GM20431 (cell line): ENCODE measurements around the gene KDM6A.
"Not testable (repeated sequence)": the region's sequence is repeated elsewhere in the genome, so short reads cannot be mapped to it uniquely, and the experiment has no call there.

Experiments used
- in situ Hi-C: fragments of 300-500 bp; cut with MseI, MboI; formaldehyde crosslinking; loops from one replicate; pipeline ENCODE4 v1.15.0; 2020; ENCODE audit warnings: low sequenced_read_pairs; ENCODE audit not compliant: unreplicated experiment

KDM6A gene

GRCh38 chrX:44872821-44873414, at the start of gene KDM6A:
TSS of gene KDM6A (plus strand) at chrX:44873188. CDS start at chrX:44873552, 364 bp downstream.
- in situ Hi-C loops = no loop called here

DNA sequence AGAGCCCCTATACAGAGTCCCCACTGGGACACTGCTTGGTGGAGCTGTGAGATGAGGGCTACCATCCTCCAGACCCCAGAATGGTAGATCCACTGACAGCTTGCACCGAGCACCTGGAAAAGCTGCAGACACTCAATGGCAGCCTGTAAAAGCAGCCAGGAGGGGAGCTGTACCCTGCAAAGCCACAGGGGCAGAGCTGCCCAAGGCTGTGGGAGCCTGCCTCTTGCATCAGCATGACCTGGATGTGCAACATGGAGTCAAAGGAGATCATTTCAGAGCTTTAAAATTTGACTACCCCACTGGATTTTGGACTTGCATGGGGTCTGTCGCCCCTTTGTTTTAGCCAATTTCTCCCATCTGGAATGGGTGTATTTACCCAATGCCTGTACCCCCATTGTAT, 49.8 kb upstream of the KDM6A start:
- in situ Hi-C loops = not testable (repeated sequence)

DNA sequence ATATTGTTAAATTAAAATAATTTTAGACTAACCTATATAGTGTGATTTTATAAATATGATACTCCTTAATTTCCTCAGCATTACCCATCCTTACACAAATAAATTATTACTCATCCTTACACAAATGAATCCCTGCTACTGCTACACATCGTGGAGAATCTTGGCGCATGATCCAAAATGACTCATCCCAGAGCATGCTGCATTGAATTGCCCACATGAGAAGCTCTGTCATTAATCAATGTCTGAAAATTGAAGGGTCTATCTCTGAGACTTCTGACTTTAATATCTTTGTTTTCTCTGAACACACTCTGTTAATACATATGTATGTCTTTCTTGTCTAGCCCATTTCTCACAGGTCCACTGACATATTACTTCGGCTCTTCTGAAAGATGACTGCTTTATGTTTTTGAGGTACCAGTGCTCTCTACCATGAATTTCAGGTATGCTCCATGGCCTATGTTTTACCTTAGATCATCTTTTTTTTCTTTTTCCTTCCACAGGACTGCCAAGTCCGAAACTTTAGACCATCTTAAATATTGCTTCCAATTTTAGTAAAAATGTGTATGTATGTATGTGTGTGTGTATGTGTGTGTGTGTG, 44.9 kb upstream of the KDM6A start:
- in situ Hi-C loops = no loop called here

DNA sequence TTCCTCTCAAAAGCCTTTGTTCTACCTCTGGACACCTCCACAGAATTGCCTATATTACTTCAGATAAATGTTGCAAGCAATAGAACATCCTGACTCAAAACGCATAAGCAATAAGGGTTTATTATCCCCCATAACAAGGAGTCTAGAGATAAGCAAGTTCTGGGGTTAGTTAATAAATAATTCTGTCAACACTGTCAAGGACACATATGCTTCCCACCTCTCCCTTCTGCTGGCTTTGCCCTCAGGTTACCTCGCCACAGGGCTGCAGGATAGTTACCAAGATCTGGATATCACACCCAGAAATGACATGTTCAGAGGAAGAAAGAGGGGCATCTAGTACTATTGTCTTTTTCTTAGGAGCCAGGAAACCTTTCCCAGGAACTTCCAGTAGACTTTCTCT, 43.2 kb upstream of the KDM6A start:
- in situ Hi-C loops = no loop called here

DNA sequence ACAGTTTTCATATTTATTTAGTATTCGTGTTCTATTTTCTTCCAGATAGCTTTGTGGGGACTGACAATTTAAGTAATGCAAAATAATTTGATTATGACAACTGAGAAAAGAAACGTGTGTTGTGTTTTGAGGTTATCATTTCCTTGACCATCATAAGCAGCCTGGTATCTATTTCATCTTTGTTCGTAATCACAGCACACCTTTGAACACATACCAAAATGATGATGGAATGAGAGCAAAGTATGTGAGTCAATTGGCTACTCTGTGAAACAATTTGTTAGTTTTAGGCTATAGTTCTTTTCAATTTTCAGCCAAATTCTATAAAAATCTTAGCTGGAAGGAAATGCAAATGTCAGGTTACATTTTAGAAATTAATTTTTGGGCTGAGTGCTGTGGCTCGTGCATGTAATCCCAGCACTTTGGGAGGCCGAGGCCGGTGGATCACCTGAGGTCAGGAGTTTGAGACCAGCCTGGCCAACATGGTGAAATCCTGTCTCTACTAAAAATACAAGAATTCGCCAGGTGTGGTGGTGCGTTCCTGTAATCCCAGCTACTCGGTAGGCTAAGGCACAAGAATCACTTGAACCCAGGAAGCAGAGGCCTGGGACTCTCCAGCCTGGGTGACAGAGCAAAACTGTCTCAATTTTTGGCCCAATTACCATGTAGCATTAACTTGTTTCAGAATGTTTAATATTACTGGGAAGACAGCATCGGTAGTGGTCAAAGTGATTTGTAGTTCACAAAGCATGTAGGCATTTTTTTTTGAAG, 30.3 kb upstream of the KDM6A start:
- in situ Hi-C loops = no loop called here

DNA sequence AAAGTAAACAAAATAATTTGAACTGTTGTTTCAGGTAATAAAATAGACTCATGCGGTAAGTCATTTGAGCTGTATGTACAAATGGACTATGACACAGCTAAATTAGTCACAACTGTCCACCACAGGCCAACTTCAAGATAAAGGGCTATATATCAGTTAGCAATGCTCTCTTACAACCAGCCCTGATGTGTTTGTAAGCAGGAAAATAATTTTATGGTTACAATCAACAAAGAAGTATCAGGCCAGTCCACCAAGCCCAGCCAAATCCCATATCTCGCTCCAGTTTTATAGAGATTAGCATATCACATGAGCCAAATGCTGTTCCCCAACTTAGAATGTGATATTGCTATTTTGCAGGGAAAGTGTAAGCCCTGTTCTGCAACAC, 29.7 kb upstream of the KDM6A start:
- in situ Hi-C loops = no loop called here

GRCh38 chrX:44843753-44844152, 29.2 kb upstream of the KDM6A start, which contains the start of gene DUSP21:
TSS of gene DUSP21 (plus strand) at chrX:44844021. CDS start at chrX:44844133, 112 bp downstream.
- in situ Hi-C loops = no loop called here

DNA sequence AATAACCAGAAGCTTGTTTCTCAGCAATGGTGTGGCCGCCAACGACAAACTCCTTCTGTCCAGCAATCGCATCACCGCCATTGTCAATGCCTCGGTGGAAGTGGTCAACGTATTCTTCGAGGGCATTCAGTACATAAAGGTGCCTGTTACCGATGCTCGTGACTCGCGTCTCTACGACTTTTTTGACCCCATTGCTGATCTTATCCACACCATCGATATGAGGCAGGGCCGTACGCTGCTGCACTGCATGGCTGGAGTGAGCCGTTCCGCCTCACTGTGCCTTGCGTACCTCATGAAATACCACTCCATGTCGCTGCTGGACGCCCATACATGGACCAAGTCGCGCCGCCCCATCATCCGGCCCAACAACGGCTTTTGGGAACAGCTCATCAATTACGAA, 28.8 kb upstream of the KDM6A start:
- in situ Hi-C loops = no loop called here

- in situ Hi-C loops = not testable (repeated sequence)
Observed at GRCh38 chrX:44850891-44851290, 22.1 kb upstream of the KDM6A start.

- in situ Hi-C loops = no loop called here
Observed at GRCh38 chrX:44871114-44871645, 1.8 kb upstream of the KDM6A start.

DNA sequence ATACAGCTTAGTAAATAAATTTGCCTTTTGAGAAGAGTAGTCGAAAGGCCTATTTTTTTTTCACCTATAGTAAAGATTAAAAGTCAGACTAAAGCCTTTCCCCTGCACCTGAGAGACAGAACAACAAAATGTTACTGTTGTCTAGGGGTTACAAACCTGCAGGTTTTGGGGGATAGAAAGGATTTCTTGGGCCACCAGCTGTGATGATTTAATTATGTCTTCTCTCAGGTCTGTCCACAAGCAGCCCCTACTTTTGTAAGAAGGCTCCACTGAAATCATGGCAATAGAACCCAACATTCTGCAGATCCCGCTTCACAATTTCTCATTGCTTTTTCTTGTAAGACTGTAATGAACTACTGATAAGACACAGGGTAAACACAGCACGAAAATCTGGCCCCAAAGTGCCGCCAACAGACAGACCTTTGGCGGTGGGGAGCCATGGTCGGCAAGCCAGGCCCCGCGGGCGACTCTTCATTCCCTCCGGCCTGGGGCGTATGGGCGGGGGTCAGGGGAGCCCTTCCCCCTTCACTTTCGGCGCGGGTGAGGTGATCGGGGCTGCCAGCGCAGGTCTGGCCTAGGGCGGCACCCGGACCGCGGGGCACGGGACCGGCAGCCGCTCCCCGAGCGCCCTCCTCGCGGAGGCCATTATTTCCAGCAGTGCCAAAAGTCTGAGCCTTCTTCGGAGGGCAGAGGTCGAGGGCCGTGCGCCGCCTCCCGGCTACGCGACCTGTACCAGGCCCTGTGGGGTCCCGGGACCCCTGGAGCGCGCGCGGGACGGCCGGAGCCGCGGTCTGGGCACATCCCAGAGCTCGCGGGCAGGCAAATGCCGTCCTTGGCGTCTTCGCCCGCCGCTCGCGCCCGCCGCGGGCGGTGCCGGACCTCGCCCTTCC, 812 bp upstream of the KDM6A start:
- in situ Hi-C loops = no loop called here

GRCh38 chrX:44873415-44874276, 658 bp downstream of the KDM6A start:
- in situ Hi-C loops = no loop called here

- in situ Hi-C loops = no loop called here
Observed at GRCh38 chrX:44874420-44875184, 1.6 kb downstream of the KDM6A start.

GRCh38 chrX:44875185-44875489, 2.1 kb downstream of the KDM6A start:
- in situ Hi-C loops = no loop called here

GRCh38 chrX:44876086-44876485, 3.1 kb downstream of the KDM6A start:
- in situ Hi-C loops = no loop called here

DNA sequence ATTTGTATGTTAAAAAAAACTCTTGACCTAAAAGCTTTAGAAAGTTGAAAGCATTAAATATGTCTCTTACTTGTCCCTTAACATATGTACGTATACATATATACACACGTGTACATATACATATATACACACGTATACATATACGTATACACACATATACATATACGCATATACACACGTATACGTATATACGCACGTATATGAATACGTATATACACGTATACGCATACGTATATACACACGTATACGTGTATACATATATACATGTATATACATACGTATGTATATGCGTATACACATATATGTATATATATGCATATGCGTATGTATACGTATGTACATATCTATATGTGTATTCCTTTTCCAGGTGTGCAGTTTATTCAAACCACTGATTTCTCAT, 3.8 kb downstream of the KDM6A start:
- in situ Hi-C loops = no loop called here

DNA sequence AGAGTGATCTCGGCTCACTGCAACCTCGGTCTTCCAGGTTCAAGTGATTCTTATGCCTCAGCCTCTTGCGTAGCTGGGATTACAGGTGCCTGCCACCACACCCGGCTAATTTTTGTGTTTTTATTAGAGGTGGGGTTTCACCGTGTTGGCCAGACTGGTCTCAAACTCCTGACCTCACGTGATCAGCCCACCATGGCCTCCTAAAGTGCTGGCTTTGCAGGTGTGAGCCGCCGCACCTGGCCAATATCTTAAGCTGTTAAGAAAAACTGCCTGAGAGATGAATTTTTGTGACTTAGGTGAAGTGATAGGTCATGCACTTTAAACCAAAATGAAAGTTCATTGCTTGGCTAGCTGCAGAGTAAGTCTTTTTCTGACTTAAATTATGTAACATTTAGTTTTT, 5.8 kb downstream of the KDM6A start:
- in situ Hi-C loops = no loop called here

GRCh38 chrX:44881549-44881948, 8.6 kb downstream of the KDM6A start:
- in situ Hi-C loops = no loop called here

DNA sequence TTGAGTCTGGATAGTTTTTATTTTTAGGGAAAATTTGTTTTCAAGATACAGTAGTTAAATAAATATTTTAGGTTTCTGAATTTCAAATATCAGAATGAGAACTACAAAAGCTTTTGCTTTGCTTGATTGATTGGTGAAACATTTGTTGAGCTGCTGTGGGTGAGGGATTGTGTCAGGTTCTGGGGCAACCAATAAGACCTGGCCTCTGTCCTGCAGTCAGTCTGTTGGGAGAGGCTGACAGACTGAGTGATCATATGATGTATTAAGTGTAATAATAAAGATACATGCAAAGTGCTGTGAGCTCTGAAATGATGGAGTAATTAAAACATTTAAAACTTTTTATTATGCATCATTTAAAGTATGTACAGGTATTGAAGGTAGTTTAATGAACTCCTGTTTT, 9.6 kb downstream of the KDM6A start:
- in situ Hi-C loops = no loop called here
